Fibroblast of skin of left quadriceps (primary cell): ENCODE measurements around the gene HHAT.

Experiments
- DNase-seq, 2 experiments: peaks; one replicate each; pipeline ENCODE4 v3.0.0-alpha.2; 2013; ENCODE audit warnings: low read depth in 2 of 2

The HHAT gene

GRCh38 chr1:210328746-210329503, at the start of gene HHAT:
HHAT (plus strand) TSS chr1:210328902; CDS start chr1:210348976, 20,074 bp downstream.
- peak; percentile 38 to 41 for DNase-seq

DNA sequence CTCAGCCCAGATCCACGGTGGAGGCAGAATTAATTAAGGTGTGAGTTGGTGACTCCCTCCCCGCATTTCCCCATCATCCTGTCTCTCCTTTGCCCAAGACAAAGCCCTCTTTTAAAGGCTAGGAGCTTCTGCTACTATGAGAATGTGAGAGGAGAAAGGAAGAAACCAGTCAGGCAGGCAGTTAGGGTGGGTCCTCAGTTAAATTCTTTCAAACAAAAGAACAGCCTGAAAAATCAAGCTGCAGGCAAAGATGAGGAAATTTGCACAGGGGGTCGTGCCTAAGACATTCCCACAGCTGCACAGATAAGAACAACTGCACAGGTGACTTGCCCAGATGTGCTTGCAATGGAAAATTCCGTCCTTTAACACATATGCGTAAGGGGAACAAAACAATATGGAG, 48.5 kb upstream of the HHAT start:
- DNase-seq = no peak

DNA sequence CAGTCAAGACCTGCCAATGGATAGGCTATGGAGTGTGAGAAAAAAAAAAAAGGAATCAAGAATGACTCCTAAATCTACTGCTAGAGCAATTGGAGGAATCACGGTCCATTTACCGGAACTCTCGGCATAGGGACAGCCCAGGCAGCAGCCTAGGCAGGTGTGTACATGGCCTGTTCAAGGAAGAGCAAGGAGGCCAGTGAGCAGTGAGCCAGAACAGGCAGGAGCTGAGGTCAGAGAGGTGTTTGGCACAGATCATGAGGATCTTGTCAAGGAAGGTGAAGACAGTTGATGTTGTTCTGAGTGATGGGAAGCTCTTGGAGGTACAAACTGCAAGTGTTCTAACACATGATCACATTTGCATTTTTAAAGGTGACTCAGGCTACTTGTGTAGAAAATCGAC, 40.6 kb upstream of the HHAT start:
- DNase-seq = no peak

DNA sequence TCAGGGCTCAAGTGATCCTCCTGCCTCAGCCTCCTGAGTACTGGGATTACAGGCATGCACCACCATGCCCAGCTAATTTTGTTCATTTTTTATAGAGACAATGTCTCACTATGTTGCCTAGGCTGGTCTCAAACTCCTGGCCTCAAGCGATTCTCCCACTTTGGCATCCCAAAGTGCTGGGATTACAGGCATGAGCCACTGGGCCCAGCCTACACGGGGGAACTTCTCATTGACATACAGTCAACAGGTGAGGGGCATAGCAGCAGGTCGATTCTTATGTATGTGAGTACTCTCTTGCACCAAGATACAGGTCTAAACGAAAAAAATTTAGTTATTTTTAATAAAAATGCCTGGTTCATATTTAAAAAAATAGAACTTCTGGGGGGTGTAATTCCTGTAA, 39.5 kb upstream of the HHAT start:
- DNase-seq = no peak

- DNase-seq = no peak
Observed at GRCh38 chr1:210291081-210291764, 37.5 kb upstream of the HHAT start.

- peak; percentile 94 to 95 for DNase-seq
Observed at GRCh38 chr1:210291786-210292230, 36.9 kb upstream of the HHAT start.

DNA sequence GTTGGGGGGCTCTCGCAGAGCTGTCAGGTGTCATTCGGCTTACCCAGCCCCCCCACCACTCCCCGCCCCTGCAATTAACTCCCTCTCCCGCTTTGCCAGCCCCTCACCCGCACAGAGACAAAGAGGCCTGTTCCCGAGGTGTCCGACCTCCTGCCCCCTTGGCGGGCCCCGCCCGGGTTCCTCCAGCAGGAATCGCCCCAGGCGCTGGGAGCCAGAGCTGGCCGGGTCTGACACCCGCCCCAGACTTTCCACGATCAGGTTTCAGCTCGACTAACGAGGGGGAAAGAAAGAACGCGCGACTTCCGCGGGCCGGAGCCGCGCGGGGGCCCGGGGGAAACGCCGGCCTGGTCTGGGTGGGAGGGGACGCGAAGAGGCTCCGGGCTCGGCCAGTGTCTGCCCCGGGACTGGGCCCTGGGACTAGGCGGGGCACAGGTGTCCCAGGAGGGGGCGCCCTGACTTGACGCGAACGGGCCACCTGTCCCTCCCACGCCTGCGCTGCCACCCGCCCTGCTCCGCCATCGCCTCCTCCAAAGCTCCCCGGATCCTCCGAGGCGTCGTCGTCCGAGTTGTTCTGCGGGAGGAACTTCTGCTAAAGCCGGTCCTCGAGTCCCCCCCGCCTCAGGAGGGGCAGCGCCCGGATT, 36.4 kb upstream of the HHAT start:
- no peak for DNase-seq

DNA sequence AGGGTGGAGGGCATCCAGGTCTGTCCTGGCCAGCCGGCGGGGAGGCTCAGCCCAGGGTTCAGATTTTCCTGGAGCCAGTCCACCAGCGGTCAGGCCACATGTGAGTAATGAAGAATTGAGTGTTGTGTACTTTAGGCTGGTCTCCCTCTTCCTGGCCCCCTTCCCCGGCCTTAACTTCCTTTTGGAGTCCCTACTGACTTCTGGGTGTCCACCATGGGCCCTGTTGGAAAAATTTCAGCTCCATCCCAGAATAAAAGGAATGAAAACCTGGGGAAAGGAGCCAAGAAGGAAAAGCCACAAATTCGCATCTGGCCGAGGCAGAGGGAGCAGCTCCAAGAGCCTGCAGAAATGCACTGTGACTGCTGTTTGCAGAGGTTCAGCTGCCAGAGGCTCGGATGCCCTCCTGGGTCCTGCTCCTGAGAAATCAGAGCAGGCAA, 35.5 kb upstream of the HHAT start:
- DNase-seq = peak; percentile 80 to 81

- peak; percentile 71 for DNase-seq
Observed at GRCh38 chr1:210294999-210295745, 33.5 kb upstream of the HHAT start.

DNA sequence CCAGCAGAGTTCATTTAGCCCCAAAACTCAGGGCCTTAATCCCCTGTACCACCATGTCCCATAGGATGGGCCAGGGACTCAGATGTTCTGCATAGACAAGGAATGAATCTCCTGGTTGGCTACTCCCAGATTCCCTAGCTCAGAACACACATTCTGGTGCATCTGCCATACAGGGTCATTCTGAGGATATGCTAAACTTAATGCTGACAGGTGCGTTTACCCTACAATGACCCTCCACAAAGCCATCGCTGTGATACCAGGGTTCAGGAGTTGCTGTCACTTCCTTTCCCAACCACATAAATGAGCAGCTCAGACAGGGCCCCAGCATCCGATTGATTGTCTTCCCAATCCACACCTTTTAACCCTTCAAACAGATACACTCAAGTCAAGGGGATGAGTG, 32.0 kb upstream of the HHAT start:
- no peak for DNase-seq

DNA sequence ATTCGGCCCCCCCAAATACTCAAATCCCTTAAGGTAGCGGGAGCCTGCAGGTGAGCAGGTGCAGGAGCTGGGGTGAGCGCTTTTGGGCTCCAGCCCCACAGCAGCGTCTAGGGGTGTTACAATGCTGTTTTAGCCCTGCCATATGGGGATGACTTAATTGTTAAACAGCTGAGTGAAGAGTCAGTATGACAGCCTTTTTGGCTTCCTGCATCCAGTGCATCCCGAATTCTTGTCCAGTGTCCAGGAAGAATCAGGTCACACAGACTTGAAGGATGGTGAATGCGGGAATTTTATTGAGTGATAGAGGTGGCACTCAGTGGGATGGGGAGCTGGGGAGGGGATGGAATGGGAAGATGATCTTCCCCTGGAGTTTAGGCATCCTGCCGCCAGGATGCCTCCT, 30.4 kb upstream of the HHAT start:
- no peak for DNase-seq

DNA sequence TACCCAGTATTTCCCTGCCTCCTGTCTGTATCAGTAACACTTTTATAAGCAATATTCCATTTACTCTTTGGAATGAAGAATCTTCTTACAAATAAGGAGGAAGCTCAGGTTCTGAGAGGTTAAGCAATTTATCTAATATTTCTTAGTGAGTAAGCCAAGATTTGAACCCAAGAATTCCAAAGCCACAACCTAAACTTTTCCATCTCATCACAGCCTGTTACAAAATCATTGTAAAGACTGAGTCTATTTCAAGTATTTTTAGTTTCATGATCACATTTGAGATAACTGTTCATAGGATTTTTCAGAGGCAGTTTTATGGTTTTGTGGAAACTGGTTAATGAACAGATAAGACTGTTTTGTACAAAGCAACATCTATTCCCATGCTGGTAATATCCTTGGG, 29.8 kb upstream of the HHAT start:
- DNase-seq = no peak

DNA sequence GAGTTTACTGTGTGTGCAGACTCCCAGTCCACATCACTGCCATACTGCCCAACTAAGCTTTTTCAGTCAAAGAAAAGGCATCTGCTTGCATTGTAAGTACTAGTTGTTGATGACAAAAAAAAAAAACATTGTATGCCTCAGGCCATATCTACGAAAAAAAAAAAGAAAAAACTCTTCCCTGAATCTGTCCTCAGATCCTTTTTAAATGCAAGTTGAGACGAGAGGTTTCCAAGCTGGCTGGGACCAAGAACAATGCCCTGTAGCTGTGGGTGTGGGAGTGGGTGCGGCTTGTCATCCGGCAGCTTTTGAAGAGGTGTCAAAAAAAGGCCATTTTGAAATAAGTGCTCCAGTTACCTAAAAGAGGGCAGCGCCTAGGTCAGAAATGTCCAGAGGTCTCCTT, 29.2 kb upstream of the HHAT start:
- no peak for DNase-seq

GRCh38 chr1:210300923-210301614, 27.6 kb upstream of the HHAT start:
- DNase-seq = no peak

DNA sequence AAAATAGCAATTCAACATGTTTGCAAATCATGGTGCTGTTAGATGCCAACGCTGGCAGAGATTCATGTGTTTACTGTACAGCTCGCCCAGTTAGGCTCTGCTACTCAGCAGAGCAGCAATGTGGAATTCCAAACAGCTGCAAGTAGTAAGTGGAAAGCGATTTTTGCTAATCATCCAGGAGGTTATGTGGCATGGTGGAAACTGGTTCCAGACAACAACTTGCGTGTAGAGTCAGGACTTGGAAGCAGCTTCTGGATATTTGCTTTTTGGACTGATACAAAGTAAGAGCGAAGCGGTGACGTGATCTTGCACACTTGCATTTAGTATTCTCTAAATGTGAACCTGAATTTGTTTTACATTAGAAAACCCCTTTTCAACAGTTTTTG, 27.1 kb upstream of the HHAT start:
- no peak for DNase-seq

DNA sequence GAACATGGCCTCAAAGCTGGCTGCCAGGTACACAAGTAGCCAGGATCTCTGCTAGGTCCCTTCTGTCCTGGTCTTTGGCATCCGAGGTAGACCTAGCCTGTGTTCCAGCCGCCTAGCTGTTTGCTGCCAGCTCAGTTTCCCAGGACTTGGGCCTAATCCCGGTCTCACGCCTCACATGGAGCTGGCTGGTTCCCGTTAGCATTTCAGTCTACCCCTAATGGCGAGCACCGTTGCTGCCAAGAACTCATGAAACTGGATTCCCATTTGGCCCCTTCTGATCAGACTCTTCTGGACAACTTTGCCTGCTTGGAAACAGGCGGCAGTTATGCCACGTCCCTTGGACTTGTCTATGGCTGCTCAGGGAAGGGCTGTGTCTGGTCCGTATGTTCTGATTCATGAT, 26.2 kb upstream of the HHAT start:
- no peak for DNase-seq

DNA sequence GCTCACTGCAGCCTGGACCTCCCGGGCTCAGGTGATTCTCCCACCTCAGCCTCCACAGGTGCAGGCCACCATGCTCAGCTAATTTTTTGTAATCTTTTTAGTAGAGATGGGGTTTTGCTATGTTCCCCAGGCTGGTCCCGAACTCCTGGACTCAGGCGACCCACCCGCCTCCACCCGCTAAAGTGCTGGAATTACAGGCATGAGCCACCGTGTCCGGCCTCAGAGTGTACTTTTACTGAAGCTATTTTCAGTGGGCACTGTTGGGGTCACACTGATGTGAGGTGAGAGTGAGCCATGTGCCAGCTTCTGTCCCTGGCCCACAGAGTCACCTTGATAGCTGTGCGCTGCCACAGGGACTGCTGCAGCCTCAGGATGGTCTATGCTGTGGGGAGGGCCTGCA, 25.3 kb upstream of the HHAT start:
- no peak for DNase-seq

DNA sequence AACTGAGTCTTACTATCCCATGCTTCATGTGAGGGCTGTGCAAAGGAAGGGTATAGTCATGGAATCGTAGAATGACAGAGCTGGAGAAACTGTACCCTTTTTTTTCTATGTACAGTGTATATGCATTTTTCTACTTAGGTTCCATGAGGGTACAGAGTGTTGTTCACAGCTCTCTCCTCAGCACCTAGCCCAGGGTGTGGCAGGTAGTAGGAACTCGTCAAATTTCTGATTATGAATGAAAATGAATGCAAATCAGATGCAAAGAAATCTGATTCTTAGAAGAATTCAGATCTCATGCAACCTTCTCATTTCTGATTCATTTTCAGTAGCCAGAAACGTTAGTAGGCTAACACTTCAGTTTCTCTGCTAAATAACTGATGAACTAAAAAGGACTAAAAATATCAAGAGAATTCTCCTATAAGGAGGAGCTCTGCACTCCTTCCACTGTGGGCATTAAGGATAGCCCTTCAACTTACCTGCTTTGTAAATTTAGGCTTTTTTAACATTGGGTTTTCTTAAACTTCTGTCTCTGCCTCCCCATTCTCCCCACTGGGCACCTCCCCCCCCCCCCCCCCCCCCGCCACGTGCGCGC, 18.0 kb upstream of the HHAT start:
- no peak for DNase-seq

DNA sequence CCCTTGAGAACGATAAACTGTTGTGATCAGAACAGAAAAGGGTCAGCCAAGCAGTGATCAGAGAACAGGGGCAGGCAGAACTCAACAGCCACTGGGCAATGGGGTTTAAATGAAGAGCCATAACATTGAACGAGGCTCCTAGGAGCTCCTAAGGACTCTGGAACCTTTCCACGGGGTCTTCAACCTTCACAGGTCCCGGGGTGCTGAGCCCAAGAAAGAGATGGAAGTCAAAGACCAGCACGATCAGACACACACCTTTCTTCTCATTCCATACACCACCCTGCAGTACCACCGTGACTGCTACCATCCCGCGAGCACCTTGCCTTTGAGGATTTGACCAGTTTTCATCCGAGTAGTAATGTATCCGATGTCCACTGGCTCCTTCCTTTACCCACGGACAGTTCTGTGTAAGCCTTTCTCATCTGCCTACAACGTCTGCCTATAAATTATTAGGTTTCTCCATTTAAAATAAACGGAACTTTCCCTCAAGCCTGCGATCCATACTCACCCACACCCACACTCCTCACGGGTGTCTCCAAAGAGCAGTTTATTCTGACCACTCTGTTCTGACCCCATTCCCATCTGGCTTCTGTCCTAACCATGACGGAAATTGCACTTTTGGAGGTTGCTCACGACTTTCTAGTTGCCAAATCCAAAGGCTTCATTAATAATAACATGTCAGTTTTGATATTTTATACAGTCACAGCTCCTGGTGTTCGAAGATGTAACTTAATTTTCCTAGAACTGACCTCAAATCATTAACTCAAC, 16.8 kb upstream of the HHAT start:
- no peak for DNase-seq

DNA sequence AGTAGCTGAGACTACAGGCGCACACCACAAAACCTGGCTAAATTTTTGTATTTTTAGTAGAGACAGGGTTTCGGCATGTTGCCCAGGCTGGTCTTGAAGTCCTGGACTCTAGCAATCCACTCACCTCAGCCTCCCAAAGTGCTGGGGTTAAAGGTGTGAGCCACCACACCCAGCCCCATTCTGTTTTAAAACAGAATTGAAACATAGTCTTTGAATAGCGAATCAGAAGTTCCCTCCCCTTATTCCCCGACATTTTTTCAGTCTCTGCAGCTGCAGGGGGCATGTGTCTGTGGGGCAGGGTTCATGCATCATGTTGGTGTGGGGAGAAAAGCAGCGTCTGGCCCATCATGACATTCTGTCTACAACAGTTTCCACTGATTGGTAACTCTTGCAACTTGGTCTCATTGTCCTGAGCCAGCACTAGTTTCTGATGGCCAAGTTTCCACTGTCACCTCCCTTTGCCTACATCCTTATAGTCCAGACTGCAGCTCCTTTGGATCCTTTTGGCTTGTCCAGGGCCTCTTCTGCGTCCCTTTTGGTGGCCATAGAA, 15.6 kb upstream of the HHAT start:
- DNase-seq = no peak
